Endothelial cell of umbilical vein (primary cell): Measurements from ENCODE around the gene CRELD1. TPM values are rescaled to one million over a fixed set of nuclear protein-coding genes. Genes with fewer than 3 reads are reported as not detected.

ENCODE experiments used
- BruUV-seq: library from RNA; stranded (reverse); fragments of 400-500 nt; replicated peaks from 2 replicates; lab custom pipeline; 2021; lab: Mats Ljungman, UMichigan
- CTCF ChIA-PET: fragments of 300-600, 350-600 bp; sonication (Branson Sonifier 250); formaldehyde crosslinking; loops from one replicate; lab custom pipeline; 2021; ENCODE audit warnings: antibody characterized with exemption, inconsistent platforms; lab: Charles Lee
- POLR2A ChIA-PET: fragments of 300-600, 350-600 bp; sonication (Branson Sonifier 250); formaldehyde crosslinking; loops from one replicate; lab custom pipeline; 2021; ENCODE audit warnings: antibody characterized with exemption, inconsistent platforms; lab: Charles Lee
- DNase-seq: peaks from one replicate; pipeline ENCODE4 v3.0.0-alpha.2; 2011; ENCODE audit warnings: low read depth, low spot score
- FAIRE-seq: peaks from 2 replicates; lab custom pipeline; 2011; peaks lifted over from hg19 to GRCh38; lab: Jason Lieb, UNC
- H2AFZ ChIP-seq: 2 replicates; pipeline ENCODE4 v1.6.0; 2012; ENCODE audit warnings: low read depth, low read length, control low read depth, inconsistent platforms
- H3K27ac ChIP-seq: 2 replicates; pipeline ENCODE4 v1.5.1; 2011; ENCODE audit warnings: low read depth, mild to moderate bottlenecking, control low read depth, low read length, moderate library complexity; ENCODE audit not compliant: insufficient read depth
- H3K27me3 ChIP-seq, 2 experiments: 2 replicates each; pipeline versions ENCODE4 v1.6.0 to v1.6.1; 2011; ENCODE audit warnings: low read length in 2 of 2, mixed read lengths in 1 of 2; ENCODE audit not compliant: control insufficient read depth in 2 of 2, insufficient read depth in 2 of 2
- H3K36me3 ChIP-seq, 2 experiments: 2 replicates in 1 of 2; 3 replicates in 1 of 2; pipeline ENCODE4 v1.5.1; 2011; ENCODE audit warnings: low read length in 2 of 2, mild to moderate bottlenecking in 1 of 2, moderate library complexity in 1 of 2; ENCODE audit not compliant: control insufficient read depth in 2 of 2, insufficient read depth in 2 of 2; ENCODE audit errors: extremely low read depth in 1 of 2
- H3K4me1 ChIP-seq: 3 replicates; pipeline ENCODE4 v1.5.1; 2011; ENCODE audit warnings: mild to moderate bottlenecking, low read length; ENCODE audit not compliant: control insufficient read depth, insufficient read depth; ENCODE audit errors: extremely low read depth
- H3K4me2 ChIP-seq: 2 replicates; pipeline ENCODE4 v1.6.1; 2011; ENCODE audit warnings: low read length, control low read depth, mixed read lengths; ENCODE audit not compliant: insufficient read depth
- H3K4me3 ChIP-seq, 3 experiments: fragments of 200-600 bp in 1 of 3; sonication (generic), shearing (Covaris generic) in 1 of 3; replicated peaks in 1 of 3; 2 replicates each; pipeline ENCODE4 v1.5.1; 2011 to 2016; ENCODE audit warnings: control low read depth in 3 of 3, low read length in 3 of 3, mild to moderate bottlenecking in 2 of 3, inconsistent platforms in 1 of 3, low read depth in 1 of 3, moderate library complexity in 1 of 3; ENCODE audit not compliant: insufficient read depth in 1 of 3
- H3K79me2 ChIP-seq: 2 replicates; pipeline ENCODE4 v1.6.0; 2012; ENCODE audit warnings: low read length, inconsistent platforms; ENCODE audit not compliant: control insufficient read depth, insufficient read depth
- H3K9ac ChIP-seq: replicated peaks from 2 replicates; pipeline ENCODE3; 2011; ENCODE audit warnings: low read length, control low read depth; ENCODE audit not compliant: insufficient read depth; ENCODE audit errors: extremely low read depth
- H3K9me1 ChIP-seq: replicated peaks from 3 replicates; pipeline ENCODE4 v1.6.0; 2011; ENCODE audit warnings: mild to moderate bottlenecking, low read length; ENCODE audit not compliant: control insufficient read depth, insufficient read depth; ENCODE audit errors: extremely low read depth
- H3K9me3 ChIP-seq: replicated peaks from 2 replicates; pipeline ENCODE4 v1.5.1; 2012; ENCODE audit warnings: low read length, inconsistent platforms; ENCODE audit not compliant: control insufficient read depth, insufficient read depth
- H4K20me1 ChIP-seq: replicated peaks from 2 replicates; pipeline ENCODE3; 2011; ENCODE audit warnings: mild to moderate bottlenecking, low read length; ENCODE audit not compliant: control insufficient read depth, insufficient read depth; ENCODE audit errors: extremely low read depth
- CTCF ChIP-seq, 2 donors: IDR thresholded peaks; 1 replicate in 1 of 2; 2 replicates in 1 of 2; pipeline ENCODE4 v1.5.1; 2011; ENCODE audit warnings: low read length in 2 of 2, mild to moderate bottlenecking in 2 of 2, moderate library complexity in 2 of 2, control low read depth in 1 of 2, inconsistent platforms in 1 of 2, low read depth in 1 of 2; ENCODE audit not compliant: insufficient read depth in 1 of 2; ENCODE audit errors: extremely low read depth in 1 of 2
- EZH2 ChIP-seq: IDR thresholded peaks from 2 replicates; pipeline ENCODE4 v1.6.1; 2012; ENCODE audit warnings: borderline replicate concordance, low read depth, mild to moderate bottlenecking, moderate library complexity, low read length, inconsistent platforms; ENCODE audit not compliant: severe bottlenecking
- FOS ChIP-seq: IDR thresholded peaks from 2 replicates; pipeline ENCODE4 v1.6.1; 2011; ENCODE audit warnings: mild to moderate bottlenecking, low read length, moderate library complexity, borderline replicate concordance; ENCODE audit not compliant: insufficient read depth
- GATA2 ChIP-seq: IDR thresholded peaks from 2 replicates; pipeline ENCODE4 v1.7.0; 2011; ENCODE audit warnings: low read depth, mild to moderate bottlenecking, moderate library complexity, mixed read lengths, low read length; ENCODE audit not compliant: insufficient read length, insufficient read depth
- JUN ChIP-seq: IDR thresholded peaks from 2 replicates; pipeline ENCODE4 v1.6.1; 2011; ENCODE audit warnings: borderline replicate concordance, low read depth; ENCODE audit not compliant: insufficient read length, insufficient read depth
- MYC ChIP-seq: IDR thresholded peaks from one replicate; pipeline ENCODE4 v1.6.1; 2011; ENCODE audit warnings: mild to moderate bottlenecking, low read depth, low read length
- POLR2A ChIP-seq: IDR thresholded peaks from 2 replicates; pipeline ENCODE4 v1.6.1; 2012; ENCODE audit warnings: low read depth, mild to moderate bottlenecking, control low read depth, low read length
- POLR2AphosphoS5 ChIP-seq: IDR thresholded peaks from 2 replicates; pipeline ENCODE4 v1.6.1; 2012; ENCODE audit warnings: low read depth, mild to moderate bottlenecking, control low read depth, low read length, moderate library complexity; ENCODE audit not compliant: insufficient read depth
- dilution Hi-C: fragments of 300-500 bp; cut with MboI; formaldehyde crosslinking; loops from one replicate; pipeline ENCODE4 v1.15.0; 2019; ENCODE audit warnings: low sequenced_read_pairs; ENCODE audit not compliant: extremely low pct_ligation_motif_present
- intact Hi-C: fragments of 100-400 bp; cut with micrococcal nuclease; formaldehyde crosslinking; loops from one replicate; pipeline ENCODE4 v1.10.0; 2022
- polyA plus RNA-seq, 4 experiments: library from polyadenylated mRNA; depleted of rRNA in 3 of 4; stranded (reverse) in 3 of 4; unstranded in 1 of 4; fragments of >200 nt; gene quantifications; 2 replicates each; pipeline versions ENCODE4 v1.2.1 to v1.2.3, GENCODE V29; 2011 to 2012; ENCODE audit warnings: missing spikeins in 1 of 4
- total RNA-seq: library from RNA; stranded (reverse); gene quantifications from 2 replicates; pipeline ENCODE4 v1.2.3, GENCODE V29; 2021
- TF ChIP-seq, protein P1 (sequence below): IDR thresholded peaks from 2 replicates; pipeline ENCODE4 v1.6.1; 2011; ENCODE audit not compliant: insufficient read depth, insufficient read length

The CRELD1 gene
- total and polyA plus RNA-seq, 2 donors (not counting 3 experiments of a cell fraction or from before 2014, with no cell fraction given), result 21.6 to 43.9 TPM

DNA sequence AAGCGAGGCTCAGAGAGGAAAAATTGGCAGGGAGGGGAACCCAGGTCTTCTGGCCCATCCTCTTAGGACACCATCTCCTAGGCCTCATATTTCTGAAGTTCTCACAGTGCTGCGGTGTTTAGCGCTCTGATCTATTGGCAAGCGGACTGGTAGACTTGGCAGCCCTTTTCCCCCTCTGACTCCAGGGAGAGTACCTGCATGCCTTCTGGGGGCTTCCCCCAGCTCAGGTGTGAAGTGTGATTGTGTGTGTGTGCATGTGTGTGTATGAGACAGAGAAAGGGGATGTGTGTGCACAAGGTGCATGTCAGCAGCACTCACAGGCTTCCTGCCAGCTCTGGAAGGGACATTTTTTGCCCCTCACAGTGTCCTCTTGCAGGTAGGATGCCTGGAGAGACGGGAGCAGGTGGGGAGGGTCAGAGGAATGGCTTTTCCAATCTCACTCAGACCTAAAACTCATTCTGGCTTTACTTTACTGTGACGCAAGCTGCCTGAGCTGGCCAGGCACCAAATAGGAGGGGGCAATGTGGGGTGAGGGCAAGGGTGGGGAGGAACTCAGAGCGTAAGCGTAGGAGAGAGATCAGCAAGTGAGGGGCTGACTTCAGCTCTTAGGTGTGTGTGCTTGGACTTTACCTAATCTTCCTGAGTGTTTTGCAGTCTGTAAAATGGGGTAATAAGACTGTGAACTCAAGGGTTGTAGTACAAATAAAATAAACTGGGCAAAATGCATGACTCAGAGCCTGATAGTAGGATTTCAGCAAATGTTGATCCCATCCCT, 35.0 kb upstream of the CRELD1 start:
- Histone ChIP-seq H3K4me1 (peaks cover 42% of the 10 kb centered on the region), H3K4me3 (no peak overlapping the region), H3K27ac (no peak overlapping the region), H3K9me3 (no peaks in the 10 kb centered on the region), H2AFZ (no peak overlapping the region), H3K9ac (no peak overlapping the region), H3K36me3 (peaks cover 0 to under 1% of the 10 kb centered on the region in 2 experiments), H4K20me1 (no peaks in the 10 kb centered on the region), H3K79me2 (no peaks in the 10 kb centered on the region), H3K27me3 (no peaks in the 10 kb centered on the region), H3K9me1 (no peaks in the 10 kb centered on the region), H3K4me2 (no peak overlapping the region)
- TF ChIP-seq GATA2 (no peak), POLR2A (no peak), FOS (no peak), JUN (no peak), MYC (no peak), CTCF (IDR thresholded peaks at IDR 0.05; ENCODE audit: extremely low read depth in 1 of 2, insufficient read depth in 1 of 2, low read depth in 1 of 2, low read length in 2 of 2) (no peak), EZH2 (no peak), POLR2AphosphoS5 (no peak)
- TF ChIP-seq, protein P1, sequence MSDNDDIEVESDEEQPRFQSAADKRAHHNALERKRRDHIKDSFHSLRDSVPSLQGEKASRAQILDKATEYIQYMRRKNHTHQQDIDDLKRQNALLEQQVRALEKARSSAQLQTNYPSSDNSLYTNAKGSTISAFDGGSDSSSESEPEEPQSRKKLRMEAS, result no peak
- no TSS peak for BruUV-seq
- CTCF ChIA-PET, result interaction anchor here (1.0 to 1.4 kb wide), 3 partner anchors 17 to 48 kb away, joined by 3 to 10 read pairs (median 4); no protein-coding TSS in a partner anchor
- FAIRE-seq (no peak), DNase-seq (no peak)
- intact Hi-C loops (no loop called here), dilution Hi-C loops (no loop called here)
- POLR2A ChIA-PET, result no interaction called here
